KMS-11 (cell line): Measurements from ENCODE around the gene PTPRN2.

Experiments used
- H2AFZ ChIP-seq: fragments of 200-600 bp; sonication (generic); 2 replicates; pipeline ENCODE4 v1.6.1; 2016; ENCODE audit warnings: antibody characterized with exemption, mixed run types, low read depth
- H3K27ac ChIP-seq: fragments of 200-600 bp; sonication (generic); 2 replicates; pipeline ENCODE4 v1.6.1; 2016; ENCODE audit warnings: mild to moderate bottlenecking, mixed run types
- H3K27me3 ChIP-seq: fragments of 200-600 bp; sonication (generic); 2 replicates; pipeline ENCODE4 v1.6.1; 2017; ENCODE audit warnings: mild to moderate bottlenecking, low read depth, mixed run types, moderate library complexity; ENCODE audit not compliant: insufficient read depth
- H3K36me3 ChIP-seq: fragments of 200-600 bp; sonication (generic); 2 replicates; pipeline ENCODE4 v1.6.1; 2017; ENCODE audit warnings: mild to moderate bottlenecking, mixed run types; ENCODE audit not compliant: insufficient read depth
- H3K4me1 ChIP-seq: fragments of 200-600 bp; sonication (generic); 2 replicates; pipeline ENCODE4 v1.6.1; 2016; ENCODE audit warnings: mild to moderate bottlenecking, low read depth, mixed run types; ENCODE audit not compliant: poor library complexity, severe bottlenecking
- H3K4me2 ChIP-seq: fragments of 200-600 bp; sonication (generic); 2 replicates; pipeline ENCODE4 v1.7.0; 2016; ENCODE audit warnings: mild to moderate bottlenecking, mixed run types
- H3K4me3 ChIP-seq: fragments of 200-600 bp; sonication (generic); IDR thresholded peaks from 2 replicates; pipeline ENCODE4 v1.6.1; 2017; ENCODE audit warnings: low read depth, low read length, mixed read lengths; ENCODE audit not compliant: insufficient read depth
- H3K79me2 ChIP-seq: fragments of 200-600 bp; sonication (generic); 2 replicates; pipeline ENCODE4 v1.6.1; 2016; ENCODE audit warnings: low read depth, mixed run types; ENCODE audit not compliant: insufficient read depth
- H3K9ac ChIP-seq: fragments of 200-600 bp; sonication (generic); 2 replicates; pipeline ENCODE4 v1.6.1; 2016; ENCODE audit warnings: mild to moderate bottlenecking, mixed run types
- H4K20me1 ChIP-seq: fragments of 200-600 bp; sonication (generic); 2 replicates; pipeline ENCODE4 v1.6.1; 2016; ENCODE audit warnings: mild to moderate bottlenecking, mixed run types; ENCODE audit not compliant: insufficient read depth
- TF ChIP-seq, protein P1 (sequence below): fragments of 200-600 bp; sonication (generic); conservative IDR thresholded peaks from 2 replicates; pipeline ENCODE4 v1.6.1; 2017; ENCODE audit warnings: low read depth, mild to moderate bottlenecking, antibody characterized with exemption, low read length, moderate library complexity, mixed read lengths

Gene PTPRN2

GRCh38 chr7:157928808-157929425 is 658.7 kb downstream of the PTPRN2 start:
- H4K20me1 ChIP-seq, result no peaks in the 10 kb centered on the region
- TF ChIP-seq, protein P1, sequence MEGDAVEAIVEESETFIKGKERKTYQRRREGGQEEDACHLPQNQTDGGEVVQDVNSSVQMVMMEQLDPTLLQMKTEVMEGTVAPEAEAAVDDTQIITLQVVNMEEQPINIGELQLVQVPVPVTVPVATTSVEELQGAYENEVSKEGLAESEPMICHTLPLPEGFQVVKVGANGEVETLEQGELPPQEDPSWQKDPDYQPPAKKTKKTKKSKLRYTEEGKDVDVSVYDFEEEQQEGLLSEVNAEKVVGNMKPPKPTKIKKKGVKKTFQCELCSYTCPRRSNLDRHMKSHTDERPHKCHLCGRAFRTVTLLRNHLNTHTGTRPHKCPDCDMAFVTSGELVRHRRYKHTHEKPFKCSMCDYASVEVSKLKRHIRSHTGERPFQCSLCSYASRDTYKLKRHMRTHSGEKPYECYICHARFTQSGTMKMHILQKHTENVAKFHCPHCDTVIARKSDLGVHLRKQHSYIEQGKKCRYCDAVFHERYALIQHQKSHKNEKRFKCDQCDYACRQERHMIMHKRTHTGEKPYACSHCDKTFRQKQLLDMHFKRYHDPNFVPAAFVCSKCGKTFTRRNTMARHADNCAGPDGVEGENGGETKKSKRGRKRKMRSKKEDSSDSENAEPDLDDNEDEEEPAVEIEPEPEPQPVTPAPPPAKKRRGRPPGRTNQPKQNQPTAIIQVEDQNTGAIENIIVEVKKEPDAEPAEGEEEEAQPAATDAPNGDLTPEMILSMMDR, result no peak
- H3K27ac ChIP-seq, result no peak overlapping the region
- H2AFZ ChIP-seq, result no peak overlapping the region
- H3K9ac ChIP-seq, result no peak overlapping the region
- no peak overlapping the region for H3K4me2 ChIP-seq
- no peaks in the 10 kb centered on the region for H3K79me2 ChIP-seq
- no peaks in the 10 kb centered on the region for H3K4me1 ChIP-seq
- H3K27me3 ChIP-seq, result no peaks in the 10 kb centered on the region; the same call in 1 of the 2 replicates
- no peaks in the 10 kb centered on the region for H3K36me3 ChIP-seq
- H3K4me3 ChIP-seq, result no peak overlapping the region

GRCh38 chr7:157928171-157928794 is 659.3 kb downstream of the PTPRN2 start:
- no peak overlapping the region for H3K4me2 ChIP-seq
- no peaks in the 10 kb centered on the region for H4K20me1 ChIP-seq
- H3K9ac ChIP-seq, result no peak overlapping the region
- TF ChIP-seq, protein P1, result no peak
- H3K27me3 ChIP-seq, result peaks cover 2% of the 10 kb centered on the region; the same call in 1 of the 2 replicates
- no peaks in the 10 kb centered on the region for H3K79me2 ChIP-seq
- no peak overlapping the region for H2AFZ ChIP-seq
- no peak overlapping the region for H3K27ac ChIP-seq
- H3K4me1 ChIP-seq, result no peaks in the 10 kb centered on the region
- no peaks in the 10 kb centered on the region for H3K36me3 ChIP-seq
- no peak overlapping the region for H3K4me3 ChIP-seq

DNA sequence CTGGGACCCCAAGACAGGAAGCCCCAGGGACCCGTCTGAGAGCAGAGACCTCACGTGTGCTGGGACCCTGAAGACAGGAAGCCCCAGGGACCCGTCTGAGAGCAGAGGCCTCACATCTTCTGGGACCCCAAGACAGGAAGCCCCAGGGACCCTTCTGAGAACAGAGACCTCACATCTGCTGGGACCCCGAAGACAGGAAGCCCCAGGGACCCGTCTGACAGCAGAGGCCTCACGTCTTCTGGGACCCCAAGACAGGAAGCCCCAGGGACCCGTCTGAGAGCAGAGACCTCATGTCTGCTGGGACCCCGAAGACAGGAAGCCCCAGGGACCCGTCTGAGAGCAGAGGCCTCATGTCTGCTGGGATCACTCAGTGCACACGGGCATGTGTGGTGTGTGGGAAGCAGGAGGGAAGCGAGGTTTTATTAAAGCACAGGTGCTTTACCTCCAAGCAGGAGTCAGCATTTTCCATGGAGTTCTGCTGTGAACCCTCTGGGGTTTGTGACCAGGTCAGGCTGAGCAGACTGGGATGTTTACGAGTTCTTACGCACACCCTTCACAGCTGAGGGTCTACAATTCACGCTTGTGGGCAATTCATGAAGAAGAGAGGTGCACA is 660.2 kb downstream of the PTPRN2 start:
- H3K27me3 ChIP-seq, result peaks cover 2% of the 10 kb centered on the region; the same call in 1 of the 2 replicates
- no peak overlapping the region for H3K4me3 ChIP-seq
- H4K20me1 ChIP-seq, result no peaks in the 10 kb centered on the region
- H3K36me3 ChIP-seq, result no peaks in the 10 kb centered on the region
- no peak overlapping the region for H2AFZ ChIP-seq
- H3K79me2 ChIP-seq, result no peaks in the 10 kb centered on the region
- no peak overlapping the region for H3K9ac ChIP-seq
- no peak overlapping the region for H3K4me2 ChIP-seq
- no peak overlapping the region for H3K27ac ChIP-seq
- H3K4me1 ChIP-seq, result no peaks in the 10 kb centered on the region
- TF ChIP-seq, protein P1, result no peak

GRCh38 chr7:157926521-157927150 is 661.0 kb downstream of the PTPRN2 start:
- Histone ChIP-seq H3K4me3 (no peak overlapping the region), H3K4me2 (no peak overlapping the region), H3K4me1 (no peaks in the 10 kb centered on the region), H3K9ac (no peak overlapping the region), H2AFZ (no peak overlapping the region), H3K27me3 (peaks cover 2% of the 10 kb centered on the region; the same call in 1 of the 2 replicates), H3K27ac (no peak overlapping the region), H4K20me1 (no peaks in the 10 kb centered on the region), H3K36me3 (no peaks in the 10 kb centered on the region), H3K79me2 (no peaks in the 10 kb centered on the region)
- TF ChIP-seq, protein P1, result no peak
